ENCODE results near the gene HENMT1.
"Not testable (repeated sequence)": the region's sequence is repeated elsewhere in the genome, so short reads cannot be mapped to it uniquely, and the experiment has no call there.

Gene HENMT1

DNA sequence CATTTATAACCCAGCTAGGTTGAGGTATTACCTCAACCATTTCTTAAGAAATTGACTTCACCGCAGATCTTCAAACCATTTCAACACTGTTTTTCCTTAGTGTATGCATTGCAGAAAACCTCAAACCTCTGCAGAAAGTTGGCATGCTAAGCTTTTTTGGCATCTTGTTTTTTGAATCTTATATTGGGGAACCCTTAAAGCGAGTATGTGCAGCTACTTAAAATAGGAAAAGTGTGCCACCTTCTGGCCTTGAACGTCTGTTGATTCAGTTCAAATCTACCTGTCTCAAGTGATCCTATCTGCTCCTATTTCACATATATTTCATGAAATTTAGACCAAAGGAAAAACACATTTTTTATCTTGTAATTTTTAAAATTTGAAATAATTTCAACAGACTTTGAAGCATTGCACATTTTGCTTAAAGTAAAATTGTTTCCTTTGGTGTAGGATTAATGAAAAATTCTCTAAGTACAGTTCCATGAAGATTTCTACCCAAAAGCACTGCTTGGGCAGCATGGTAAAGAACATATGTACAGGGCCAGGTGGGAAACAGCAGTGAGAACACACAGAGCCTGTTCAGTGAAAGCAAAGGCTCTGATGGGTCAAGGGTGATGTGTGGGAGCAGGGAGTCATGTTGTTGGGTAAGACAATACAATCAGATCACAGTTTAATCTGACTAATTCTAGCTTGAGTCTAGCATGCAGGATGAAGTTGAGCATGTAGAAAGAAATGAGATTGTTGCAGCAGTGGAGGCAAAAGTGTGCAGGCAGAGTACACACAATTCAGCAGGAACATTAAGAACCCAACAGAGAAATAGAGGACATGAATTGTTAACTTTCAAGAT, 17.2 kb downstream of the HENMT1 start:
- Histone ChIP-seq H3K4me1 (ENCODE audit: control insufficient read depth, low read depth, low read length) (peaks cover 6% of the 10 kb centered on the region), H3K18ac (ENCODE audit: low read length) (no peak overlapping the region), H3K9ac (ENCODE audit: low read length) (peak overlapping the region; percentile 24), H3K23ac (ENCODE audit: low read length) (no peak overlapping the region), H3K4me2 (ENCODE audit: low read length) (no peak overlapping the region), H2BK15ac (replicated peaks; ENCODE audit: low read depth) (no peak overlapping the region), H4K5ac (ENCODE audit: low read length) (no peak overlapping the region), H3K27ac (ENCODE audit: low read depth, low read length) (no peak overlapping the region), H2BK5ac (ENCODE audit: low read length) (peak overlapping the region; percentile 13), H3K56ac (ENCODE audit: low read length) (peak overlapping the region; percentile 30), H4K8ac (ENCODE audit: low read depth, low read length) (no peak overlapping the region), H3K79me2 (ENCODE audit: control insufficient read depth, insufficient read depth, low read length) (no peaks in the 10 kb centered on the region), H3K27me3 (ENCODE audit: insufficient read depth, low read length, poor library complexity) (no peaks in the 10 kb centered on the region), H3K4me3 (ENCODE audit: low read length) (no peak overlapping the region), H2AK5ac (ENCODE audit: low read length) (no peak overlapping the region), H2BK120ac (ENCODE audit: low read depth, low read length) (no peak overlapping the region), H3K79me1 (ENCODE audit: low read length) (no peaks in the 10 kb centered on the region), H3K4ac (ENCODE audit: low read depth, low read length) (no peak overlapping the region), H3K36me3 (ENCODE audit: control insufficient read depth, insufficient read depth, low read length) (no peaks in the 10 kb centered on the region)
- DNase-seq, result peak; percentile 63
- WGBS (ENCODE audit: extremely low coverage, insufficient coverage, low lambda C conversion rate), result no CpG with 5 or more reads among the region's 3 CpGs

DNA sequence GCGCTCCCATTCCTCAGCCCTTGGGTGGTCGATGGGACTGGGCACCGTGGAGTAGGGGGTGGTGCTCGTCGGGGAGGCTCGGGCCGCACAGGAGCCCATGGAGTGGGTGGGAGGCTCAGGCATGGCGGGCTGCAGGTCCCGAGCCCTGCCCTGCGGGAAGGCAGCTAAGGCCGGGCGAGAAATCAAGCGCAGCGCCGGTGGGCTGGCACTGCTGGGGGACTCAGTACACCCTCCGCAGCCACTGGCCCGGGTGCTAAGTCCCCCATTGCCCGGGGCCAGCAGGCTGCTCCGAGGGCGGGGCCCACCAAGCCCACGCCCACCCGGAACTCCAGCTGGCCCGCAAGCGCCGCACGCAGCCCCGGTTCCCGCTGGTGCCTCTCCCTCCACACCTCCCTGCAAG, 20.0 kb downstream of the HENMT1 start:
- not testable (repeated sequence) for H3K79me1 ChIP-seq (ENCODE audit: low read length); H3K4me2 ChIP-seq (ENCODE audit: low read length); H2BK15ac ChIP-seq (replicated peaks; ENCODE audit: low read depth); H3K23ac ChIP-seq (ENCODE audit: low read length); H3K56ac ChIP-seq (ENCODE audit: low read length); H2BK5ac ChIP-seq (ENCODE audit: low read length); H2BK120ac ChIP-seq (ENCODE audit: low read depth, low read length); H3K27me3 ChIP-seq (ENCODE audit: insufficient read depth, low read length, poor library complexity); H3K27ac ChIP-seq (ENCODE audit: low read depth, low read length); H2AK5ac ChIP-seq (ENCODE audit: low read length); H3K79me2 ChIP-seq (ENCODE audit: control insufficient read depth, insufficient read depth, low read length); DNase-seq; H4K5ac ChIP-seq (ENCODE audit: low read length); H3K18ac ChIP-seq (ENCODE audit: low read length); H3K4me3 ChIP-seq (ENCODE audit: low read length); H4K8ac ChIP-seq (ENCODE audit: low read depth, low read length); H3K36me3 ChIP-seq (ENCODE audit: control insufficient read depth, insufficient read depth, low read length); H3K4me1 ChIP-seq (ENCODE audit: control insufficient read depth, low read depth, low read length); H3K4ac ChIP-seq (ENCODE audit: low read depth, low read length); H3K9ac ChIP-seq (ENCODE audit: low read length)
- WGBS (ENCODE audit: extremely low coverage, insufficient coverage, low lambda C conversion rate), result no CpG with 5 or more reads among the region's 28 CpGs

DNA sequence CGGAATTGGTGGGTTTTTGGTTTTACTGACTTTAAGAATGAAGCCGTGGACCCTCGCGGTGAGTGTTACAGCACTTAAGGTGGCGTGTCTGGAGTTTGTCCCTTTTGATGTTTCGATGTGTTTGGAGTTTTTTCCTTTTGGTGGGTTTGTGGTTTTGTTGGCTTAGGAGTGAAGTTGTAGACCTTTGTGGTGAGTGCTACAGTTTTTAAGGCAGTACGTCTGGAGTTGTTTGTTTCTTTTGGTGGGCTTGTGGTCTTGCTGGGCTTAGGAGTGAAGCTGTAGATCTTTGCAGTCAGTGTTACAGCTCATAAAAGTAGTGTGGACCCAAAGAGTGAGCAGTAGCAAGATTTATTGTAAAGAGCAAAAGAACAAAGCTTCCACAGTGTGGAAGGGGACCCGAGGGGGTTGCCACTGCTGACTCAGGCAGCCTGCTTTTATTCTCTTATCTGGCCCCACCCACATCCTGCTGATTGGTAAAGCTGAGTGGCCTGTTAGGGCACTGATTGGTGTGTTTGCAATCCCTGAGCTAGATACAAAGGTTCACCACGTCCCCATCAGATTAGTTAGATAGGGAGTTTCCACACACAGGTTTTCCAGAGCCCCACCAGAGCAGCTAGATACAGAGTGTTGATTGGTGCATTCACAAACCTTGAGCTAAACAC, 20.9 kb downstream of the HENMT1 start:
- H3K79me1 ChIP-seq (ENCODE audit: low read length), result no peaks in the 10 kb centered on the region
- H3K4me1 ChIP-seq (ENCODE audit: control insufficient read depth, low read depth, low read length), result peaks cover 6% of the 10 kb centered on the region
- no peak overlapping the region for H3K9ac ChIP-seq (ENCODE audit: low read length)
- no peak overlapping the region for H3K4me3 ChIP-seq (ENCODE audit: low read length)
- H3K79me2 ChIP-seq (ENCODE audit: control insufficient read depth, insufficient read depth, low read length), result no peaks in the 10 kb centered on the region
- no peak overlapping the region for H2AK5ac ChIP-seq (ENCODE audit: low read length)
- H3K36me3 ChIP-seq (ENCODE audit: control insufficient read depth, insufficient read depth, low read length), result no peaks in the 10 kb centered on the region
- H3K27me3 ChIP-seq (ENCODE audit: insufficient read depth, low read length, poor library complexity), result no peaks in the 10 kb centered on the region
- no peak overlapping the region for H3K56ac ChIP-seq (ENCODE audit: low read length)
- no peak overlapping the region for H3K23ac ChIP-seq (ENCODE audit: low read length)
- no CpG with 5 or more reads among the region's 9 CpGs for WGBS (ENCODE audit: extremely low coverage, insufficient coverage, low lambda C conversion rate)
- H3K27ac ChIP-seq (ENCODE audit: low read depth, low read length), result no peak overlapping the region
- no peak overlapping the region for H4K5ac ChIP-seq (ENCODE audit: low read length)
- no peak overlapping the region for H2BK5ac ChIP-seq (ENCODE audit: low read length)
- peak overlapping the region; percentile 31 for H3K4ac ChIP-seq (ENCODE audit: low read depth, low read length)
- DNase-seq, result peak; percentile 26
- no peak overlapping the region for H2BK15ac ChIP-seq (replicated peaks; ENCODE audit: low read depth)
- H3K4me2 ChIP-seq (ENCODE audit: low read length), result no peak overlapping the region
- H3K18ac ChIP-seq (ENCODE audit: low read length), result no peak overlapping the region
- H2BK120ac ChIP-seq (ENCODE audit: low read depth, low read length), result no peak overlapping the region
- no peak overlapping the region for H4K8ac ChIP-seq (ENCODE audit: low read depth, low read length)

DNA sequence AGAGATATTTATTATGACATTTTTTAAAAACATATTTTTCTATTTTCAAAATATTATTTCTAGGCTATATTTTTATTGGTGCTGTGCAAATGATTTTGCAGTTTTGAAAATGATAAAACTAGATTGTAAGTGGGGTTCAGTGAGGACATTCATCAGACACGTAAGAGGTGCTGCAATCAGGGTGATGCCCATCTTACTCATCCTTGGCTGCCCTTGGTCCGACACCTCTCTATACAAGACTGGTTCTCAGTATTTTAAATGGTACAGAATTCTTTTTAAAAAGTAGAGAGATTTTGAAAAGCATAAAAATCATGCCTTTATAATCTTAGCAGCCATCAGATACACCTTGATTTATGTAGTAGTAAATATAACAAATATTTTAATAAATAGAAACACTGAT, 24.0 kb downstream of the HENMT1 start:
- no CpG with 5 or more reads among the region's 2 CpGs for WGBS (ENCODE audit: extremely low coverage, insufficient coverage, low lambda C conversion rate)
- no peak overlapping the region for H4K5ac ChIP-seq (ENCODE audit: low read length)
- H3K18ac ChIP-seq (ENCODE audit: low read length), result no peak overlapping the region

DNA sequence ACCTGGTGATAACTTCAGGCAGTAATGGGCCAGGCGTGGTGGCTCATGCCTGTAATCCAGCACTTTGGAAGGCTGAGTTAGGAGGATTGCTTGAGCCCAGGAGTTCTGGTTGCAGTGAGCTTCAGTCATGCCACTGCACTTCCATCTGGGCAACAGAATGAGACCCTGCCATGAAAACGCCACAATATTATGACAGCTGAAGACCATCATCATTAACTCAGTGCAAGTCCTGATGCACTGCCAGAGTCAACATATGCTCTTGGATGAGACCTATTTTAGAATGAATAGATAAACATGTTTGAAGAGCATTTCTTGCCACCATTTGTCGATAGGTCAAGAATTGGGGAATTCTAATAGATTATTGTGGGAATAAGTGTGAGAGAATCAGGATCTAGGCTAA, 26.4 kb downstream of the HENMT1 start:
- Histone ChIP-seq H3K79me2 (ENCODE audit: control insufficient read depth, insufficient read depth, low read length) (no peaks in the 10 kb centered on the region), H3K4ac (ENCODE audit: low read depth, low read length) (no peak overlapping the region), H2BK120ac (ENCODE audit: low read depth, low read length) (no peak overlapping the region), H3K27me3 (ENCODE audit: insufficient read depth, low read length, poor library complexity) (peaks cover 2% of the 10 kb centered on the region), H2AK5ac (ENCODE audit: low read length) (no peak overlapping the region), H3K23ac (ENCODE audit: low read length) (no peak overlapping the region), H3K4me1 (ENCODE audit: control insufficient read depth, low read depth, low read length) (no peaks in the 10 kb centered on the region), H3K4me2 (ENCODE audit: low read length) (no peak overlapping the region), H3K36me3 (ENCODE audit: control insufficient read depth, insufficient read depth, low read length) (peaks cover 2% of the 10 kb centered on the region), H3K27ac (ENCODE audit: low read depth, low read length) (no peak overlapping the region), H4K5ac (ENCODE audit: low read length) (no peak overlapping the region), H3K4me3 (ENCODE audit: low read length) (no peak overlapping the region), H3K18ac (ENCODE audit: low read length) (no peak overlapping the region), H3K9ac (ENCODE audit: low read length) (no peak overlapping the region), H2BK5ac (ENCODE audit: low read length) (no peak overlapping the region), H4K8ac (ENCODE audit: low read depth, low read length) (no peak overlapping the region), H3K56ac (ENCODE audit: low read length) (no peak overlapping the region), H2BK15ac (replicated peaks; ENCODE audit: low read depth) (no peak overlapping the region), H3K79me1 (ENCODE audit: low read length) (no peaks in the 10 kb centered on the region)
- WGBS (ENCODE audit: extremely low coverage, insufficient coverage, low lambda C conversion rate), result no CpG with 5 or more reads among the region's 3 CpGs
- DNase-seq, result no peak

More for the DNA sequence above, 24.0 kb downstream of the HENMT1 start:
- no peaks in the 10 kb centered on the region for H3K4me1 ChIP-seq (ENCODE audit: control insufficient read depth, low read depth, low read length)
- H3K36me3 ChIP-seq (ENCODE audit: control insufficient read depth, insufficient read depth, low read length), result no peaks in the 10 kb centered on the region
- no peak overlapping the region for H2BK120ac ChIP-seq (ENCODE audit: low read depth, low read length)
- H3K9ac ChIP-seq (ENCODE audit: low read length), result no peak overlapping the region
- H3K4me2 ChIP-seq (ENCODE audit: low read length), result no peak overlapping the region
- peaks cover 2% of the 10 kb centered on the region for H3K27me3 ChIP-seq (ENCODE audit: insufficient read depth, low read length, poor library complexity)
- no peak for DNase-seq
- H2BK15ac ChIP-seq (replicated peaks; ENCODE audit: low read depth), result no peak overlapping the region
- no peak overlapping the region for H2AK5ac ChIP-seq (ENCODE audit: low read length)
- H3K79me2 ChIP-seq (ENCODE audit: control insufficient read depth, insufficient read depth, low read length), result no peaks in the 10 kb centered on the region
- H3K4ac ChIP-seq (ENCODE audit: low read depth, low read length), result no peak overlapping the region
- H3K56ac ChIP-seq (ENCODE audit: low read length), result no peak overlapping the region
- H3K27ac ChIP-seq (ENCODE audit: low read depth, low read length), result no peak overlapping the region
- no peak overlapping the region for H3K4me3 ChIP-seq (ENCODE audit: low read length)
- H3K23ac ChIP-seq (ENCODE audit: low read length), result no peak overlapping the region
- no peak overlapping the region for H4K8ac ChIP-seq (ENCODE audit: low read depth, low read length)
- H2BK5ac ChIP-seq (ENCODE audit: low read length), result no peak overlapping the region
- H3K79me1 ChIP-seq (ENCODE audit: low read length), result no peaks in the 10 kb centered on the region

All from mesendoderm (in vitro differentiated cells).